H1 (cell line): ENCODE data around the gene TEX36.

Experiments
- HDAC6 ChIP-seq: IDR thresholded peaks from one replicate; pipeline ENCODE4 v1.7.1; 2012; ENCODE audit warnings: low read depth, mild to moderate bottlenecking, inconsistent platforms, low read length, moderate library complexity
- ZNF274 ChIP-seq: IDR thresholded peaks from 2 replicates; pipeline ENCODE4 v1.7.0; 2012; ENCODE audit warnings: low read length, borderline replicate concordance; ENCODE audit errors: extremely low read depth
- TF ChIP-seq, protein P1 (sequence below), 3 experiments: IDR thresholded peaks; 1 replicate in 2 of 3; 2 replicates in 1 of 3; pipeline versions ENCODE4 v1.5.1 to v1.6.1; 2011; ENCODE audit warnings: low read length in 3 of 3, mild to moderate bottlenecking in 3 of 3, inconsistent platforms in 2 of 3, low read depth in 1 of 3, moderate library complexity in 1 of 3; ENCODE audit not compliant: insufficient read depth in 1 of 3; ENCODE audit errors: control extremely low read depth in 1 of 3

DNA sequence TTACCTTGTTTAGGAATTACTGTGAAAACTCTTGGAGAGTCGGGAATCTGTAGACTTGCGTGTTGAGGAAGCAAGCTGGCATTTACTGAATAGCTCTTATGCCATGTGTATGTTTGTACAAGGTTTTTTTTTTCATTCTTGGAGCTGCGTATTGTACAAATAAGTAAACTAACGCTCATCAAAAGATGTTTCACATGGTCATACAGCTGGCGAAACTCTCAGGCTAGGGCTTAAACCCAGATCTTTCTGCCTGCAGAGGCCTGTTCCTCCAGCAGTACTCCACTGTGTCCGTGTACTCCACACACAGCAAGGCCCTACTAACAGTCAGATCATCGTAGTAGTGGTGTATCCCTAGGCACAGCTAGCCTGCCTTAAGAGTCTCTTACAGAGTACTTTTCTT lies 44.0 kb upstream of the TEX36 start:
- TF ChIP-seq, protein P1, sequence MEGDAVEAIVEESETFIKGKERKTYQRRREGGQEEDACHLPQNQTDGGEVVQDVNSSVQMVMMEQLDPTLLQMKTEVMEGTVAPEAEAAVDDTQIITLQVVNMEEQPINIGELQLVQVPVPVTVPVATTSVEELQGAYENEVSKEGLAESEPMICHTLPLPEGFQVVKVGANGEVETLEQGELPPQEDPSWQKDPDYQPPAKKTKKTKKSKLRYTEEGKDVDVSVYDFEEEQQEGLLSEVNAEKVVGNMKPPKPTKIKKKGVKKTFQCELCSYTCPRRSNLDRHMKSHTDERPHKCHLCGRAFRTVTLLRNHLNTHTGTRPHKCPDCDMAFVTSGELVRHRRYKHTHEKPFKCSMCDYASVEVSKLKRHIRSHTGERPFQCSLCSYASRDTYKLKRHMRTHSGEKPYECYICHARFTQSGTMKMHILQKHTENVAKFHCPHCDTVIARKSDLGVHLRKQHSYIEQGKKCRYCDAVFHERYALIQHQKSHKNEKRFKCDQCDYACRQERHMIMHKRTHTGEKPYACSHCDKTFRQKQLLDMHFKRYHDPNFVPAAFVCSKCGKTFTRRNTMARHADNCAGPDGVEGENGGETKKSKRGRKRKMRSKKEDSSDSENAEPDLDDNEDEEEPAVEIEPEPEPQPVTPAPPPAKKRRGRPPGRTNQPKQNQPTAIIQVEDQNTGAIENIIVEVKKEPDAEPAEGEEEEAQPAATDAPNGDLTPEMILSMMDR (IDR thresholded peaks at IDR 0.05; ENCODE audit: control extremely low read depth in 1 of 3, insufficient read depth in 1 of 3, low read depth in 1 of 3, low read length in 3 of 3): no peak
- TF ChIP-seq ZNF274 (no peak), HDAC6 (no peak)
